ENCODE data around the gene OPALIN.

The OPALIN gene

GRCh38 chr10:96380821-96381220, 22.0 kb upstream of the OPALIN start:
- DNase-seq (ENCODE audit: extremely low read depth, low read depth): no peak
- no peak for TF ChIP-seq CTCF (IDR thresholded peaks at IDR 0.05; ENCODE audit: low read depth, low read length)

- TF ChIP-seq CTCF (IDR thresholded peaks at IDR 0.05; ENCODE audit: low read depth, low read length): no peak
- DNase-seq (ENCODE audit: extremely low read depth, low read depth): no peak
These were observed 21.0 kb upstream of the OPALIN start for GRCh38 chr10:96379758-96380157.

- TF ChIP-seq CTCF (IDR thresholded peaks at IDR 0.05; ENCODE audit: low read depth, low read length): no peak
- no peak for DNase-seq (ENCODE audit: extremely low read depth, low read depth)
These were observed 19.9 kb upstream of the OPALIN start for GRCh38 chr10:96378741-96379140.

GRCh38 chr10:96377816-96378294, 19.1 kb upstream of the OPALIN start:
- no peak for DNase-seq (ENCODE audit: extremely low read depth, low read depth)
- no peak for TF ChIP-seq CTCF (IDR thresholded peaks at IDR 0.05; ENCODE audit: low read depth, low read length)

- no peak for TF ChIP-seq CTCF (IDR thresholded peaks at IDR 0.05; ENCODE audit: low read depth, low read length)
- DNase-seq (ENCODE audit: extremely low read depth, low read depth): no peak
These were observed 17.7 kb upstream of the OPALIN start for GRCh38 chr10:96376483-96376882.

GRCh38 chr10:96374985-96375830, 16.4 kb upstream of the OPALIN start:
- peak; percentile 61 for DNase-seq (ENCODE audit: extremely low read depth, low read depth)
- TF ChIP-seq CTCF (IDR thresholded peaks at IDR 0.05; ENCODE audit: low read depth, low read length): peak; percentile 100

- no peak for DNase-seq (ENCODE audit: extremely low read depth, low read depth)
These were observed 15.8 kb upstream of the OPALIN start for GRCh38 chr10:96374639-96374984.

More at GRCh38 chr10:96374639-96374984, 15.8 kb upstream of the OPALIN start:
- TF ChIP-seq CTCF (IDR thresholded peaks at IDR 0.05; ENCODE audit: low read depth, low read length): no peak
